Measurements from ENCODE around the gene FAM222A. TPM values are rescaled to one million over a fixed set of nuclear protein-coding genes. Genes with fewer than 3 reads are reported as not detected.

Gene FAM222A
- total RNA-seq, 1 donor from 2014 or later: 0.17 TPM

DNA sequence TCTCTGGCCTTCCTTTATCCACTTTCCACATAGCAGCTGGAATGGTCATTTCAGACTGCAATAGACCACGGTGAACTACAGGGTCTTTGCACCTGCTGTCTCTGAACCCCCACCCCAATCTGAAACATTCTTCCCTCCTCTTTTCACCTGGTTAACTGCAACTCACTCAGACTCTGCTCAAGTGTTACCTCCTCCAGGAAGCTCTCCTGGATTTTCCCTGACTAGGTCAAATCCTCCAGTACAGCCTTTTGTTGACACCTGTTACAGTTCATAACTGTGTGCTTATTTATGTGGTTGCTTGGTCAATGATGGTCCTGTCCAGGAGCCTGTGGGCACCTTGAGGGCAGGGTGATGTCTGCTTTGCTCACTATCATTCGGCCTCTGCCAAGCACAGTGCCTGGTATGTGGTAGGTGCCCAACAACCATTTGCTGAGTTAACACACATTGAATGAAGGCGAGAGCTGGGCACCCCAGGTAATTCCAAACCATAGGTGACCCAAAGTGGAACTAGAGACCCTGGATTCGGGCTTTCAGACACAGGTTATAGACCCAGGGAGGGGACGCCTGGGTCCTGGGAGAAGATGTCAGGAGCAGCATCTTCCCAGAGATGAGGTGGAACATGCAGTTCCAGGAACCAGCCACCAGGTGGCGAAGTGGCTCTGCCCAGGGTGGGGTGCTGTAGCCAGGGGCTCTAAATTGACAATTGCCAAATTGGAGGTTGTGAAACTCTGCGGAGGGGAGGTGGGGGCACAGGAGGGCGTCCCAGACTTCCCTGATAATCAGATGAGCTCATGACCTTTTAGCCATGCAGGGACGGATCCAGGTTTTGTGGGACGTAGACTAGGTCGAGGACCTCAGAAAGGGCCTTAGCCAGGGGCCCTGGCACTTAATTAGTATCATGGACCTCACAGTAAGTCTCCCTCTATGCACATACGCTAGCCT, 91.5 kb downstream of the FAM222A start:
- peak; percentile 73 for DNase-seq

GRCh38 chr12:109807954-109808643, 94.5 kb downstream of the FAM222A start:
- DNase-seq: no peak

- DNase-seq: no peak
Observed at GRCh38 chr12:109808876-109809646, 95.4 kb downstream of the FAM222A start.

DNA sequence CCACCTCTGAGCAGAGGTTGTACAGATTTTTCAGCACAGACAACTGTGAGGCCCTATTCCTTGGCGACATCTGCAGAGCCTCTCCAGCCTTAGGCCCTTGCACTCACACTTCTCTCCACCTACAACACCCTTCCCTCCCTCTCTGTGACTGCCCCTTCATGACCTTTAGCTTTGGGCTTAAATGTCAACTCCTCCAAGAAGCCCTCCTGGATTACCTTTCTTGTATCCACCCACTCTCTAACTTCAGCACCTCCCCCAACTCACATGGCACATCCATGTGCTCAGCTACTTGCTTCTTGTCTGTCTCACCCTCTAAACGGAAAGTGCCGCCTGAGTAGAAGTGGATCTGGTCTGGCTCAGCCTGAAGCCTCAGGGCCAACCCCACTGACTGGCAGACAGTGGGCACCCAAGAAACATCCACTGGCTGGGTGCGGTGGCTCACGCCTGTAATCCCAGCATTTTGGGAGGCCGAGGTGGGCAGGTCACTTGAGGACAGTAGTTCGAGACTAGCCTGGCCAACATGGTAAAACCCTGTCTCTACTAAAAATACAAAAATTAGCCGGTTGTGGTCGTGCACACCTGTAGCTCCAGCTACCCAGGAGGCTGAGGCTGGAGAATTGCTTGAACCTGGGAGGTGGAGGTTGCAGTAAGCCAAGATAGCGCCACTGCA, 97.5 kb downstream of the FAM222A start:
- DNase-seq: no peak

DNA sequence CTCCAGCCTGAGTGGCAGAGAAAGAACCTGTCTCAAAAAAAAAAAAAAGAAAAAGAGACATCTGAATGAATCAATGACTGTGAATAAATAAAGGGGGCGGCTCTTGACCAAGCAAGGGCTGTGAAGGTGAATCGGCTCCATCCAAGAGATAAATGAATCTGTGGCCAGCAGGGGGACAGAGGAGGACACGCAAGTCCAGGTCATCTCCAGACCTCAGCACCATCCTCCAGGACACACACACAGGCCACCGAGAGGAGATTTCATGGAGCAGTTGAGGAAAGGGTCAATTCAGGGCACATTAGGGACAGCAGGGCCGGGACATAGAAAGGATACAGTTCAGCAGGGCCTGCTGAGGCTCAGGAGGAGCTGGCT, 98.0 kb downstream of the FAM222A start:
- DNase-seq: no peak

- DNase-seq: no peak
Observed at GRCh38 chr12:109813810-109814416, 100.3 kb downstream of the FAM222A start.

DNA sequence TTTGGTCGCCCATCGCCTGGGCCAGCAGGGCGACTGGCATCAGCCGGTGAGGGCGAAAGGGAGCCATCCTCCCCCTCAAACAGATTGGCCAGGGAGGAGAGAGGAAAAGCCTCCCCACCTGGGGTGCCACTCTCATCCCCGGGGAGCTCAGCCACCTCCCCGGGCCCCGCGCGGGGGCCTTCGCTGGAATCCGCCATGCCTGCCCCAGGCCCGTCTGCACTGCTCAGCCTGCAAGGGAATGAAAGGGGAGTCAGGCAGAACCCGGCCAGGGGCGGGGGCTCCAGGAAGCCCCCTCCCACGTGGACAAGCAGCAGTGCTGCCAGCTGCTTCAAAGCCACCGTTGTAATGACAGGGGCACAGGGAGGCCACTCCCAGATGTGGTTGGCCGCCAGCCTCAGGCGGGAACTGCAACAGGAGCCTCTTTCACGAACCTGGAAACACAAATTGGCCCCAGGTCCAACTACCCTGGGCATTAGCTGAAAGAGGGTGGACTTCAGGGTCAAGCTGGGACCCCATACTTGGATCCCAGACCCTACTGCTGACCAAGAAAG, 101.0 kb downstream of the FAM222A start:
- DNase-seq: no peak

- DNase-seq: no peak
Observed at GRCh38 chr12:109815225-109815624, 101.6 kb downstream of the FAM222A start.

DNA sequence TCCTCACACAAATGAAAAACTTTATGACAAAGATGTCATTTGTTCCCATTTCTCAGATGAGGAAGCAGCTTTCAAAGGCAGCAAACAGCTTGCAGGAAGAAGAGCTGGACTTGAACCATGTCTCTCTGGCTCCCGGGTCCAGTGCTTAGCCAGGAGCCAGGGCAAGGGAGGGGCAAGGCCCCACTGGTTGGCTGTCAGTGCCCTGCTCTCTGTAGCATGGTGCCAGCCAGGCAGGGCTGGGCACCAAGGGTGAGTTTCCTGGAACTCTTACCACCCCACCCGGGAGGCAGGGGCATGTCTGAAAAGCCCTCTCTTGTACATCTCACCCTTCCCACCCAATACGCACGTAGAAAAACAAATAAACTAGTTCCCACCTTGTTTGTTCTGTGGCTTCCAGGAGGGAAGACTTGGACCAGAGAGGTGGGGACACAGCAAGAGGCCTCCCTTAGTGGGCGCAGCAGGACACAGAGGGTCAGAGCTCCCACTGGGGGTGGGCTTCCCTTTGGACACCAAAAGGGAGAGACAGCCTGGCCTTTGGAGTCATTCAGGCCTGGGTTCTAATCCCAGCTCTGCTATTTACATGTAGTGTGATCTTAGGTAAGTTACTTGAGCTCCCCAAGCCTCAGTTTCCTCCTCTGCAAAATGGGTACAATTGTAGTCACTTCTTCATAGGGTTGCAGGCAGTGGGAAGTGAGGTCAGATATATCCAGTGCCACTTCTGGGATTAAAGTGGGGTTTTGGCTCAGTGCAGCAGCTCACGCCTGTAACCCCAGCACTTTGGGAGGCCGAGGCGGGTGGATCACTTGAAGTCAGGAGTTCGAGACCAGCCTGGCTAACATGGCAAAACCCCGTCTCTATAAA, 102.4 kb downstream of the FAM222A start:
- no peak for DNase-seq

DNA sequence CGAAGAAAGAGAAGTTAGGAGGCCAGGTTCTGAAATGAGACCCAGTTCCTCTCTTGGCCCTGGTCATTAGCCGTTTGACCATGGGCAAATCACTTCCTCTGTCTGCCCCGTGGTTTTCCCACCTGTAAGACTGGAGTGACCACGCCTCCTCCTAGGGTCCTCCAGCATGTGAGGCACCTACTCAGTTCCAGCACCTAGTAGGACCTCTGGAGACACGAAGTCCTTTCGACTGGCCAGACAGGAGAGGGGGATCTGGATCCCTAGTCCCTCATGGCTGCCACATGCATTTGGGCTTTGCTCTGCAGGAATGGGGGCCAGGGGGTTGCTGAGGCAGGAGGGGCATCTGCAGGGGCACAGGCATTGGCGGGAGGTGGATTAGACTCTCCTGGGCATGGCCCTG, 103.2 kb downstream of the FAM222A start:
- no peak for DNase-seq

- DNase-seq: no peak
Observed at GRCh38 chr12:109817627-109818231, 104.1 kb downstream of the FAM222A start.

- no peak for DNase-seq
Observed at GRCh38 chr12:109818253-109818652, 104.6 kb downstream of the FAM222A start.

GRCh38 chr12:109818905-109819500, 105.4 kb downstream of the FAM222A start:
- DNase-seq: no peak

Other genes with a start within 250 kb of the FAM222A start
- 74.5 and 85.6 TPM in 2 replicates for gene KCTD10, start 236.5 kb upstream of the FAM222A start, total RNA-seq
- gene UBE3B, start 236.2 kb upstream of the FAM222A start, total RNA-seq: 54.1 and 60.0 TPM in 2 replicates
- gene MMAB, start 140.3 kb upstream of the FAM222A start, total RNA-seq: 14.0 and 26.9 TPM in 2 replicates
- 18.2 and 34.2 TPM in 2 replicates for gene MVK, start 140.0 kb upstream of the FAM222A start, total RNA-seq
- gene TRPV4, start 119.6 kb downstream of the FAM222A start, total RNA-seq: 1.4 and 2.5 TPM in 2 replicates
- gene GLTP, start 166.7 kb downstream of the FAM222A start, total RNA-seq: 60.4 and 79.8 TPM in 2 replicates
- gene TCHP, start 186.4 kb downstream of the FAM222A start, total RNA-seq: 7.5 and 17.4 TPM in 2 replicates